Bronchial epithelial cell (primary cell): ENCODE data around the gene USP6. TPM values are rescaled to one million over a fixed set of nuclear protein-coding genes. Genes with fewer than 3 reads are reported as not detected.
A peak's percentile ranks its signal among the peaks of the same experiment; 100 is the strongest.

Experiments
- DNase-seq: peaks from one replicate; pipeline ENCODE4 v3.0.0-alpha.2; 2010; ENCODE audit warnings: low read depth
- FAIRE-seq: peaks from 2 replicates; lab custom pipeline; 2011; peaks lifted over from hg19 to GRCh38; lab: Jason Lieb, UNC
- H3K27me3 ChIP-seq: 2 replicates; pipeline ENCODE4 v1.5.1; 2011; ENCODE audit warnings: low read length; ENCODE audit not compliant: control insufficient read depth, insufficient read depth
- H3K36me3 ChIP-seq: 2 replicates; pipeline ENCODE4 v1.5.1; 2011; ENCODE audit warnings: low read length; ENCODE audit not compliant: control insufficient read depth, insufficient read depth
- H3K4me3 ChIP-seq: 2 replicates; pipeline ENCODE4 v1.5.1; 2011; ENCODE audit warnings: mild to moderate bottlenecking, low read depth, low read length, control low read depth
- CTCF ChIP-seq: IDR thresholded peaks from 2 replicates; pipeline ENCODE4 v1.5.1; 2011; ENCODE audit warnings: mild to moderate bottlenecking, moderate library complexity, low read length, control low read depth, inconsistent platforms; ENCODE audit not compliant: insufficient read depth, severe bottlenecking
- total RNA-seq: library from RNA; depleted of rRNA; stranded (reverse); fragments of >200 nt; gene quantifications from 2 replicates; pipeline ENCODE4 v1.2.1, GENCODE V29; 2014

The USP6 gene
- total RNA-seq, 1 donor from 2014 or later: not detected

GRCh38 chr17:5078106-5079028, 37.5 kb upstream of the USP6 start, which contains the start of gene ZFP3:
TSS of gene ZFP3 (plus strand) at chr17:5078467. CDS start at chr17:5091505, 13,038 bp downstream.
- Histone ChIP-seq H3K4me3 (peak within 1 kb of the TSS; percentile 61), H3K27me3 (no peaks in the 10 kb centered on the region), H3K36me3 (no peaks in the 10 kb centered on the region)
- peak; percentile 46 for DNase-seq
- FAIRE-seq: no peak
- no peak for TF ChIP-seq CTCF

- no peak for TF ChIP-seq CTCF
- Histone ChIP-seq H3K27me3 (no peaks in the 10 kb centered on the region), H3K4me3 (no peak overlapping the region), H3K36me3 (no peaks in the 10 kb centered on the region)
- FAIRE-seq (no peak), DNase-seq (no peak)
These were observed 35.2 kb upstream of the USP6 start for GRCh38 chr17:5080591-5080990.

GRCh38 chr17:5092218-5093010, 23.4 kb upstream of the USP6 start:
- no peak for DNase-seq
- Histone ChIP-seq H3K36me3 (peaks cover 1% of the 10 kb centered on the region), H3K27me3 (peaks cover 4% of the 10 kb centered on the region), H3K4me3 (no peak overlapping the region)
- TF ChIP-seq CTCF: no peak
- FAIRE-seq: no peak

- Histone ChIP-seq H3K4me3 (no peak overlapping the region), H3K36me3 (peaks cover 1% of the 10 kb centered on the region), H3K27me3 (peaks cover 4% of the 10 kb centered on the region)
- no peak for DNase-seq
- FAIRE-seq: no peak
- TF ChIP-seq CTCF: no peak
These were observed 19.1 kb upstream of the USP6 start for GRCh38 chr17:5096731-5097100.

- Histone ChIP-seq H3K27me3 (peaks cover 4% of the 10 kb centered on the region), H3K36me3 (no peaks in the 10 kb centered on the region), H3K4me3 (no peak overlapping the region)
- FAIRE-seq (no peak), DNase-seq (no peak)
- no peak for TF ChIP-seq CTCF
These were observed 18.6 kb upstream of the USP6 start for GRCh38 chr17:5097101-5097834.
